ENCODE data around the gene STX4. TPM values are rescaled to one million over a fixed set of nuclear protein-coding genes. Genes with fewer than 3 reads are reported as not detected.

The STX4 gene
- total RNA-seq, result 24.8 and 42.5 TPM in 2 replicates

DNA sequence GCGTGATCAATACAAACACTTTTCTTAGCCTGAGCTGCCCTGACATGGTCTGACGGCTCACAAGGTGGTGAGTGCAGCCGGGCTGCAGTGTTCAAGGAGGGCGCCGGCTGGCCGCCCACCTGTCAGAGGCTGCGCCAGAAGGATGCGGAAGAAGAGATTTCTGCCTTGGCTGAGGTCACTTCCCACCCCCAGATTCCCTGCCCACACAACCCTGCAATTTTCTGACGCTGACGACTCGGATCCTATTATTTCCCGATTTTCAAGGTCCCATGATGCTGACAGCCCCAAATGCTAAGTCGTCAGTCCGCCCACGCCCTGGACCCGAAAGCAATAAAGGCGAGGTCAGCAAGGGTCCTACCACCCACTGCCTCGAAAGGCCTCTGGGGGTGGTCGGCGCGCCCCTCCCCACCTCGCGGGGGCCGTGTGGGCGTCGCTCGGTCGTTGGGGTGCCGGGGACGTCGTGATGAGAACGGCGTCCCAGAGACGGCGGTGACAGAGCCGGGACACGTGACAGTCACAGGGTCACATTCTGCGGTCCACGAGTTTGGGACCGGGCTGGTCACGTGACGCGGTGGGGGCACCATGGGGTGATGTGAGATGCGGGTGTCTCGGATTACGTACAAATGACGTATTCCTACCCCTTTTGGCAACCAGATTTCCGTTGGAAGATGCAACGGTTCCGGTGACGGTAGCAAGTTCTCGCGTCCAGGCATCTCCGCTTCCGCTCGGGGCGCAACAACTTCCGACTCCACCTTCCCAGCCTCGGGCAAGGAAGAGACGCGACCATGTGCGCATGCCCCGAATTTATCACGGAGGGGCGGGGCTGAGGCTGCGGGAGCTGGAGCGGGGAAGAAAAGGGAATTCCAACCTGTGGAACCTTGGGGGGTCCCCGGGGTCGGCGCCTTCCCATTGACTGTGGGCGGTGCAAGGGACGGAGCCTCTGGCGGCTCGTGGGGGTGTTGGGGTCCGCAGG is at the start of gene STX4:
Gene STX4 (plus strand): TSS at position 823 of the 973 bp plus-strand sequence. CDS start 248 bp downstream, outside the sequence.

DNA sequence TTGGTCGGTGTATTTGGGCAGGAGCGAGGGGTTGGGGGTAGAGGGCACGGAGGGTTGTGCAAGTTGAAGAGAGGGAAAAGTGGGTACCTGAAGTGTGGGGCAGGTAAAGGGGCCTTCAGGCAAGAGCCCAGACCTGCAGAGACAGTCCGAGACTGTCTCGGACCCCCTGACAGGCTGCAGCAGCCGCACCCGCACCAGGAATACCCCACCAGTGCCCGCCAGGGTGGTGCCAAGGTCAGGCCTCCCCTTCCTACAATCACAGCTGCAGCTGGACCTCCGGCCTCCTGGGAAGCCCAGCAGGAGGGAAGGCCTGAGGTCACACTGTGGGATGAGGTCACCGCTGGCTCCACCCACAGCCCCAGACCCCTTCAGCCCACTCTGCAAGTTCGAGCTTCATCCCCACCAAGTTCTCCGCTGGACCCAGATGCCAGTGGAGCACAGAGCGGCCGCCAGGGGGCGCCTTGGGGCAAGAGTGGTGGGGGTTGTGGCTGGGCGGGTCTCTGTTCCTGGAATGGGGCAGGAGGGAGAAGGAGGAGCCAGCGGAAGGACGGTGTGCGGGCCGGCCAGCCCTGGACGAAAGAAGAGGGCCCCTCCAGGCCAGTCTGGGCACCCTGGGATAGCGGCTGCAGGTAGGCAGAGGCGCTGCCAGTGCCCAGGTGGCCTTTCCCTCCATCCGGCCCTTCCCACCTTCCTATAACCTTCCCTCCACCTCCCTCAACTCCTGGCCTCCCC is 48.5 kb upstream of the STX4 start, which contains the start of gene HSD3B7:
Gene HSD3B7 (plus strand): TSS at position 539 of the 732 bp plus-strand sequence. CDS start 452 bp downstream, outside the sequence.

GRCh38 chr16:31010585-31011325 is 22.6 kb upstream of the STX4 start, which contains the start of gene STX1B:
STX1B (minus strand) TSS chr16:31010638; CDS start chr16:31010396, 242 bp downstream.

GRCh38 chr16:31073970-31074813 is 40.8 kb downstream of the STX4 start, which contains the start of the genes ZNF646 and ZNF668:
ZNF646 (plus strand) TSS chr16:31074422; CDS start chr16:31076325, 1,903 bp downstream.
ZNF668 (minus strand) TSS chr16:31074240; CDS start chr16:31064459, 9,781 bp downstream.

DNA sequence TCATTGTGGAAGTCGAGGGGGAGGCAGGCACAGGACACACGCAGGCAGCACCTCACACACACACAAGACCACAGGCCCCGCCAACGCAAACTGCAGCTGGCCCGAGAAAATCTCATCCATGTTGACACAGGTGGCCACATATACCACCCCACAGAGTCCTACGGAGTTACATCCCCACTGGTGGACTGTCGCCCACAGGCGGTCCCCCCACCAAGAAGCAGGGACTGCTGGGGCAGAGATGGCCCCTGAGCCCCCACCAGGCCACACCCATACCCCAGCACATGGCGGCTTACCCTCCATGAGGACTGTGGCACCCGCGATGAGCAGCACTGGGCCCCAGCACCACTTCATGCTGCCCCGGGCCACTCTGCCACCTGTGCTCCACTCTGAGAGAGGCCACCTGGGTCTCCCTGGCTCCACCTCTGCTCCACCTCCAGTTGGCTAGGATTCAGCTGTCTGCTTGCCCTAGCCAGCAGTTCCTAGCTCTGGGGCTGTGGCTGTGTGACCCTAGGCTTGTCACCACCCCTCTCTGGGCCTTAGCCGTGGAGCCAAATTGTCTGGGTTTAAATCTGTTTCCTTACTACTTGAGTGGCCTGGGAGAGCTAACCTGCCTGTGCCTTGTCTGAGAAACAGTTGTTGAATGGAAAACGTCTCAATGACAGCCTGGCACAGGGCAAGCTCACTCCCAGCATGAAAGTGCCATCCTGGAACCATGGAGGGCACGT is 55.3 kb downstream of the STX4 start, which contains the start of gene PRSS53:
Gene PRSS53 (minus strand): TSS at position 485 of the 725 bp plus-strand sequence. CDS start 134 bp downstream, at position 351.

Other genes starting within 250 kb of the STX4 start
- gene ZNF629, start 246.4 kb upstream of the STX4 start, total RNA-seq, result 16.4 and 18.6 TPM in 2 replicates
- gene BCL7C, start 139.5 kb upstream of the STX4 start, total RNA-seq, result 14.7 and 46.8 TPM in 2 replicates
- 2.0 and 4.4 TPM in 2 replicates for gene CTF1, start 136.9 kb upstream of the STX4 start, total RNA-seq
- 15.1 and 34.9 TPM in 2 replicates for gene FBXL19, start 110.0 kb upstream of the STX4 start, total RNA-seq
- 35.5 and 84.9 TPM in 2 replicates for gene ORAI3, start 84.5 kb upstream of the STX4 start, total RNA-seq
- gene SETD1A, start 75.8 kb upstream of the STX4 start, total RNA-seq, result 5.0 and 5.2 TPM in 2 replicates
- gene HSD3B7, start 48.4 kb upstream of the STX4 start, total RNA-seq, result 7.0 and 37.9 TPM in 2 replicates
- 1.1 and 3.0 TPM in 2 replicates for gene STX1B, start 22.9 kb upstream of the STX4 start, total RNA-seq
- 21.7 and 31.2 TPM in 2 replicates for gene ZNF668, start 40.7 kb downstream of the STX4 start, total RNA-seq
- 17.5 and 18.2 TPM in 2 replicates for gene ZNF646, start 40.9 kb downstream of the STX4 start, total RNA-seq
- 0.88 and 2.0 TPM in 2 replicates for gene PRSS53, start 55.4 kb downstream of the STX4 start, total RNA-seq
- 69.2 and 82.9 TPM in 2 replicates for gene VKORC1, start 61.2 kb downstream of the STX4 start, total RNA-seq
- gene BCKDK, start 74.8 kb downstream of the STX4 start, total RNA-seq, result 51.0 and 56.0 TPM in 2 replicates
- 35.0 and 35.4 TPM in 2 replicates for gene KAT8, start 84.1 kb downstream of the STX4 start, total RNA-seq
- gene PRSS8, start 102.2 kb downstream of the STX4 start, total RNA-seq, result not detected in 2 replicates
- not detected in 2 replicates for gene PRSS36, start 116.5 kb downstream of the STX4 start, total RNA-seq
- gene FUS, start 146.6 kb downstream of the STX4 start, total RNA-seq, result 45.3 and 78.0 TPM in 2 replicates
- 50.4 and 56.2 TPM in 2 replicates for gene PYCARD, start 169.2 kb downstream of the STX4 start, total RNA-seq
- not detected in 2 replicates for gene TRIM72, start 180.6 kb downstream of the STX4 start, total RNA-seq
- not detected in 2 replicates for gene PYDC1, start 183.6 kb downstream of the STX4 start, total RNA-seq
- gene ITGAM, start 226.4 kb downstream of the STX4 start, total RNA-seq, result 0.43 TPM in 1 of 2 replicates, not detected in the other